RWPE2 (cell line): Measurements from ENCODE around the gene ARMC2.

Experiments
- ATAC-seq: fragments of 200-7000 bp; cut with Tn5 transposase; 3 replicates; pipeline ENCODE4 v1.9.1; 2021; ENCODE audit warnings: low read depth
- DNase-seq: peaks from one replicate; pipeline ENCODE4 v3.0.0-alpha.2; 2020; ENCODE audit warnings: low spot score
- H3K27ac ChIP-seq: fragments of 450-650 bp; 2 replicates; pipeline ENCODE4 v1.5.1; 2017; ENCODE audit warnings: mild to moderate bottlenecking; ENCODE audit not compliant: poor library complexity, severe bottlenecking
- H3K27me3 ChIP-seq: fragments of 250-450 bp; sonication (Bioruptor Pico); 2 replicates; pipeline ENCODE4 v1.5.1; 2021; ENCODE audit warnings: mild to moderate bottlenecking, moderate library complexity; ENCODE audit not compliant: insufficient read depth, poor library complexity, severe bottlenecking
- H3K36me3 ChIP-seq: fragments of 250-450 bp; sonication (Bioruptor Pico); 2 replicates; pipeline ENCODE4 v1.5.1; 2020; ENCODE audit warnings: low read depth, mild to moderate bottlenecking, moderate library complexity
- H3K4me1 ChIP-seq: fragments of 250-450 bp; sonication (Bioruptor Pico); 2 replicates; pipeline ENCODE4 v1.5.1; 2021; ENCODE audit warnings: mild to moderate bottlenecking, moderate library complexity; ENCODE audit not compliant: insufficient read depth, poor library complexity, severe bottlenecking
- H3K4me3 ChIP-seq: fragments of 250-450 bp; sonication (Bioruptor Pico); 2 replicates; pipeline ENCODE4 v1.5.1; 2021; ENCODE audit warnings: mild to moderate bottlenecking, moderate library complexity; ENCODE audit not compliant: severe bottlenecking
- H3K9me3 ChIP-seq: fragments of 250-450 bp; sonication (Bioruptor Pico); 2 replicates; pipeline ENCODE4 v1.5.1; 2021; ENCODE audit warnings: mild to moderate bottlenecking, moderate library complexity; ENCODE audit not compliant: severe bottlenecking
- CTCF ChIP-seq: fragments of 450-650 bp; IDR thresholded peaks from one replicate; pipeline ENCODE4 v1.5.1; 2017; ENCODE audit warnings: mild to moderate bottlenecking, moderate library complexity; ENCODE audit not compliant: poor library complexity, severe bottlenecking

Gene ARMC2

GRCh38 chr6:108904741-108905140 lies 56.5 kb downstream of the ARMC2 start:
- no peak for ATAC-seq
- DNase-seq, result no peak
- Histone ChIP-seq H3K36me3 (no peaks in the 10 kb centered on the region), H3K4me3 (no peak overlapping the region), H3K27me3 (no peaks in the 10 kb centered on the region), H3K4me1 (peaks cover 5% of the 10 kb centered on the region), H3K9me3 (no peaks in the 10 kb centered on the region), H3K27ac (no peak overlapping the region)
- no peak for TF ChIP-seq CTCF

- Histone ChIP-seq H3K4me3 (no peak overlapping the region), H3K9me3 (no peaks in the 10 kb centered on the region), H3K27me3 (no peaks in the 10 kb centered on the region), H3K27ac (no peak overlapping the region), H3K36me3 (no peaks in the 10 kb centered on the region), H3K4me1 (no peaks in the 10 kb centered on the region)
- ATAC-seq (no peak), DNase-seq (no peak)
- TF ChIP-seq CTCF, result peak; percentile 56
These were observed 66.2 kb downstream of the ARMC2 start for GRCh38 chr6:108914235-108915022.

GRCh38 chr6:108915258-108915657 lies 67.0 kb downstream of the ARMC2 start:
- no peak for TF ChIP-seq CTCF
- no peaks in the 10 kb centered on the region for H3K4me1 ChIP-seq
- ATAC-seq (no peak), DNase-seq (no peak)
- no peaks in the 10 kb centered on the region for H3K9me3 ChIP-seq
- no peak overlapping the region for H3K4me3 ChIP-seq
- no peaks in the 10 kb centered on the region for H3K36me3 ChIP-seq
- no peaks in the 10 kb centered on the region for H3K27me3 ChIP-seq
- no peak overlapping the region for H3K27ac ChIP-seq

- ATAC-seq (no peak), DNase-seq (no peak)
- Histone ChIP-seq H3K27ac (no peak overlapping the region), H3K36me3 (no peaks in the 10 kb centered on the region), H3K27me3 (no peaks in the 10 kb centered on the region), H3K4me1 (no peaks in the 10 kb centered on the region), H3K9me3 (no peaks in the 10 kb centered on the region), H3K4me3 (no peak overlapping the region)
- TF ChIP-seq CTCF, result no peak
These were observed 67.9 kb downstream of the ARMC2 start for GRCh38 chr6:108916026-108916686.

- no peak for TF ChIP-seq CTCF
- no peak for ATAC-seq
- Histone ChIP-seq H3K9me3 (no peaks in the 10 kb centered on the region), H3K4me1 (no peaks in the 10 kb centered on the region), H3K27me3 (no peaks in the 10 kb centered on the region), H3K4me3 (no peak overlapping the region), H3K27ac (no peak overlapping the region), H3K36me3 (no peaks in the 10 kb centered on the region)
- no peak for DNase-seq
These were observed 72.5 kb downstream of the ARMC2 start for GRCh38 chr6:108920751-108921150.
